GM18858 (cell line): ENCODE measurements around the gene GLRX.

Experiments
- ATAC-seq: cut with Tn5 transposase; IDR thresholded peaks from one replicate; pipeline ENCODE4 v1.9.1; 2021; ENCODE audit not compliant: unreplicated experiment

The GLRX gene

GRCh38 chr5:95810305-95811125 is 12.0 kb downstream of the GLRX start:
- ATAC-seq, result no peak

- no peak for ATAC-seq
Measured at GRCh38 chr5:95809414-95809960, 13.0 kb downstream of the GLRX start.

- ATAC-seq, result peak; percentile 99
Measured at GRCh38 chr5:95808686-95809413, 13.7 kb downstream of the GLRX start.

- no peak for ATAC-seq
Measured at GRCh38 chr5:95808013-95808685, 14.4 kb downstream of the GLRX start.

GRCh38 chr5:95806687-95807086 is 15.8 kb downstream of the GLRX start:
- no peak for ATAC-seq

GRCh38 chr5:95804736-95805539 is 17.6 kb downstream of the GLRX start:
- no peak for ATAC-seq

GRCh38 chr5:95803271-95804148 is 19.0 kb downstream of the GLRX start:
- no peak for ATAC-seq

GRCh38 chr5:95801961-95802360 is 20.6 kb downstream of the GLRX start:
- ATAC-seq, result no peak

- ATAC-seq, result no peak
Measured at GRCh38 chr5:95801532-95801931, 21.0 kb downstream of the GLRX start.

GRCh38 chr5:95800553-95800952 is 22.0 kb downstream of the GLRX start:
- ATAC-seq, result no peak

GRCh38 chr5:95799191-95799835 is 23.2 kb downstream of the GLRX start:
- ATAC-seq, result no peak

- ATAC-seq, result no peak
Measured at GRCh38 chr5:95798545-95798944, 24.0 kb downstream of the GLRX start.

- ATAC-seq, result no peak
Measured at GRCh38 chr5:95798048-95798447, 24.5 kb downstream of the GLRX start.

GRCh38 chr5:95797301-95797700 is 25.2 kb downstream of the GLRX start:
- no peak for ATAC-seq

GRCh38 chr5:95794070-95794516 is 28.4 kb downstream of the GLRX start:
- no peak for ATAC-seq

GRCh38 chr5:95791751-95792150 is 30.8 kb downstream of the GLRX start:
- ATAC-seq, result no peak

GRCh38 chr5:95788493-95788892 is 34.0 kb downstream of the GLRX start:
- no peak for ATAC-seq

- no peak for ATAC-seq
Measured at GRCh38 chr5:95786821-95787418, 35.6 kb downstream of the GLRX start.
